Placental pericyte (primary cell): ENCODE results near the gene CYFIP1. TPM values are rescaled to one million over a fixed set of nuclear protein-coding genes. Genes with fewer than 3 reads are reported as not detected.

Source experiments
- total RNA-seq: library from RNA; depleted of rRNA; stranded (reverse); fragments of >200 nt; gene quantifications from 2 replicates; pipeline ENCODE4 v1.2.3, GENCODE V29; 2012

Gene CYFIP1
- total RNA-seq = 76.8 and 126 TPM in 2 replicates

GRCh38 chr15:22980189-22981050, at the start of gene CYFIP1:
TSS of gene CYFIP1 (minus strand) at chr15:22980368. CDS start at chr15:22947285, 33,083 bp downstream.

DNA sequence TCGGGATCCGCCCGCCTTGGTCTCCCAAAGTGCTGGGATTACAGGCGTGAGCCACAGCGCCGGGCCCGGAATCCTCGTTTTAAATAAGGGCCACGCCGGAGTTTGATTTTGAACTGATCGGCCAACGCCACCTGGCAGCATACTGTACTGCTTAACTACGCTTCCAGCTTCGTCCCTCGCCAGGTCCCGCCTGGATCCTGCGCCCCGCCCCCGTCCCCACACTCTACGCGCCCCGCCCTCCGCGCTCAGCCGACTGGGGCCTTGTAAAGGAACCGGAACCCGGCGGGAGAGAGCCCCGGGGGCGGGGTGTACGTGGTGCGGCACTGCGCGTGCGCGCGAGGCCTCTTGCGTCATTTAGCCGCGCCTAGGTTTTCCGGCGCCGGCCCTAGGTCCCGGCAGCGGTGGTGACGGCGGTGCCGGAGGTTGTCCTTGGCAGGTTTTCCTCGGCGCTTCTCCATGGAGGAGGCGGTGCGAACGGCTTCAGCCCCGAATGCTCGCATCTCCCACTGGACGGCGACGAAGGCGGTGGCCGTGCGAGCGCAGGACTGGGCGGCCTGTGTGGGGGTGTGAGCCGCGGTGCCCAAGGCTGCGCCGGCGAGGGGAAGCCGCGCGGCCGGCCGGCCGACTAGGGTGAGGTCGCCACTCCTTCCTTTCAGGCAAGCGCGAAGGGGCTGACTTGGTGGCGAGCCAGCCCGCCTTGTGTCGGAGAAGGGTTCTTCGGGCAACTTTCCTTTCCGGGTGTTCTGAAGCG, 141.7 kb downstream of the CYFIP1 start, which contains the start of gene NIPA2:
TSS of gene NIPA2 (plus strand) at position 375 of the 751 bp plus-strand sequence. CDS start 13,066 bp downstream, outside the sequence.

Other genes with a start within 250 kb of the CYFIP1 start
- gene NIPA1, start 193.7 kb downstream of the CYFIP1 start, total RNA-seq = 13.7 and 20.6 TPM in 2 replicates
- 71.8 and 103 TPM in 2 replicates for gene NIPA2, start 141.7 kb downstream of the CYFIP1 start, total RNA-seq
- 18.4 and 34.6 TPM in 2 replicates for gene TUBGCP5, start 59.2 kb upstream of the CYFIP1 start, total RNA-seq
- gene GOLGA6L1, start 156.5 kb upstream of the CYFIP1 start, total RNA-seq = not detected in 2 replicates